Glomerular endothelial cell (primary cell): ENCODE results near the gene ETF1. TPM values are rescaled to one million over a fixed set of nuclear protein-coding genes. Genes with fewer than 3 reads are reported as not detected.

Experiments
- DNase-seq: peaks from one replicate; pipeline ENCODE4 v3.0.0-alpha.2; 2011; ENCODE audit warnings: low read depth, low spot score; ENCODE audit errors: extremely low read depth
- total RNA-seq: library from RNA; depleted of rRNA; stranded (reverse); fragments of >200 nt; gene quantifications from 2 replicates; pipeline ENCODE4 v1.2.3, GENCODE V29; 2015

Gene ETF1
- 77.2 and 81.9 TPM in 2 replicates for total RNA-seq

DNA sequence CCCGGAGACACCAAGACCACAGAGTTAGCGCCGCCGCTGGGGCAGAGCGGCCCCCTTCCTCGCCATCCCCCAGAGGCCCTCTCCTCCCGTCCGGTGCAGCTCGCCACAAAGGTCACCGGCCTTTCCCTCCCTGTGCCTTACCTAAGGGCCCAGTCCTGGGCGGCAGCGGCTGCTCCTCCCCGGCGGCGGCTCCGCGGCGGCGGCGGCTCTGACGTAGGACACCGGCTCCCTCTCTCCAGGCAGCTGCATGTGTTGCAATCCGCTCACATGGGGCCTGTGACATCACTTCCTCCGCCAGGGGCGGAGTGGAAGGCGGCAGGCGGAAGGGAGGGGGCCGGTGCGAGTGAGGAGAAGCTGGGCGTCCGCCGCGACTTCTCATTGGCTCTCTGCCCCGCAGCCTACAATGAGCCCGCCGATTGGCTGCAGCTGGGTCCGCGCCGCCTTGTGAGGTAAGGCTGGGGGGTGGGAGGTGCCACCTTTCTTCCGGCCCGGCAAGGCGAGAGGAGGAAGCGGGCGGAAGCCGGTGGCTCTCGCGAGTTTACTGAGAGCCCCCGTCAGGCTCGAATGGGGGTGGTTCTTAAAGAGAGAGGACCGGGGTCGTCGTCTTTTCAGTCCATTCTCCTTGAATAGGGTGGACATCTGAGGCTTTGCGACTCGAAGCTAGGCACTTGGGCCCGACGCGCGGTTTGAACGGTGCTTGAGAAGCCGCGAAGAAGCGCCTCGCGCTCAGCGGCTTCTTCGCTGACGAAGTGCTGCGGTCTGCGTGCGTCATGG lies at the start of gene ETF1:
Gene ETF1 (minus strand): TSS at position 281 of the 774 bp plus-strand sequence. CDS start 318 bp downstream, outside the sequence.
- peak; percentile 83 for DNase-seq

GRCh38 chr5:138588013-138588788 lies 45.2 kb upstream of the ETF1 start:
- no peak for DNase-seq

- no peak for DNase-seq
Measured at GRCh38 chr5:138585157-138585556, 42.1 kb upstream of the ETF1 start.

GRCh38 chr5:138583984-138584637 lies 41.1 kb upstream of the ETF1 start:
- DNase-seq, result no peak

DNA sequence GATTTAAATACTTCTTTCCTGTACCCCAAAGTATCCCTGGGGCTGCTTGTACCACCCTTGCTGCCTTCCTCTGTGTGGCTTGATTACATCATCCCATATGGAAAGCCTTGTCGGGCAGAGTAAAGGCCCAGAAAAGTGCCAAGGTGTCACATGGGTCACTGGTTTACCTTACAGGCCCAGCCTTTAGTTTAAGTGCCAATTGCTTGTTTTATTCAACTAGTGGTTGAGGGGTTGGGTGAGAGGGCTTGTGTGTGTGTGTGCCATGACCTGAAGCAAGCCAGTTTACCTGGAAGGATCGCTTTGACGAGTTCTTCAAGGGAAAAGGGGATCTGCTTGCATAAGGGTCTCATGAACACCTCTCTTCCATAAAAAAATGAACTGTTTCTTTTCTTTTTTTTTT lies 39.9 kb upstream of the ETF1 start:
- no peak for DNase-seq

GRCh38 chr5:138580777-138581176 lies 37.7 kb upstream of the ETF1 start:
- no peak for DNase-seq

GRCh38 chr5:138580001-138580400 lies 37.0 kb upstream of the ETF1 start:
- no peak for DNase-seq

GRCh38 chr5:138579517-138579863 lies 36.5 kb upstream of the ETF1 start:
- DNase-seq, result no peak

- no peak for DNase-seq
Measured at GRCh38 chr5:138577452-138577851, 34.4 kb upstream of the ETF1 start.

GRCh38 chr5:138575194-138576015 lies 32.4 kb upstream of the ETF1 start, which contains the start of gene HSPA9:
HSPA9 (minus strand) TSS chr5:138575401; CDS start chr5:138575318, 83 bp downstream.
- DNase-seq, result peak; percentile 99

- no peak for DNase-seq
Measured at GRCh38 chr5:138574744-138575193, 31.7 kb upstream of the ETF1 start.

- DNase-seq, result no peak
Measured at GRCh38 chr5:138573949-138574670, 31.1 kb upstream of the ETF1 start.

GRCh38 chr5:138573223-138573622 lies 30.2 kb upstream of the ETF1 start:
- DNase-seq, result no peak

DNA sequence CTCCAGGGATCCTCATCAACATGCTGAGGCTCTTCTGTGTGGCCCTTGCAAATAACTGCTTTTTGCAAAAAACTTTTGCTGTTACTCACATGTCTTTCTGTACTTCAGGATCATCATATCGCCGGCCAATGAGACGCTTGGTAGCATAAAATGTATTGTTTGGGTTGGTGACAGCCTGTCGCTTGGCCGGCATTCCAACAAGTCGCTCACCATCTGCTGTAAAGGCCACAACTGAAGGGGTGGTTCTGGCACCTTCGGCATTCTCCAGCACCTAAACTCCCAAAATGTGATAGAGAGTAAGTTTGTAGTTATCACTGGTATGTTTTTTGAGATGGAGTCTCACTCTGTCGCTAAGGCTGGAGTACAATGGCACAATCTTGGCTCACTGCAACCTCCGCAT lies 27.8 kb upstream of the ETF1 start:
- DNase-seq, result no peak

- DNase-seq, result no peak
Measured at GRCh38 chr5:138569782-138570181, 26.7 kb upstream of the ETF1 start.

GRCh38 chr5:138568061-138568824 lies 25.2 kb upstream of the ETF1 start:
- no peak for DNase-seq

DNA sequence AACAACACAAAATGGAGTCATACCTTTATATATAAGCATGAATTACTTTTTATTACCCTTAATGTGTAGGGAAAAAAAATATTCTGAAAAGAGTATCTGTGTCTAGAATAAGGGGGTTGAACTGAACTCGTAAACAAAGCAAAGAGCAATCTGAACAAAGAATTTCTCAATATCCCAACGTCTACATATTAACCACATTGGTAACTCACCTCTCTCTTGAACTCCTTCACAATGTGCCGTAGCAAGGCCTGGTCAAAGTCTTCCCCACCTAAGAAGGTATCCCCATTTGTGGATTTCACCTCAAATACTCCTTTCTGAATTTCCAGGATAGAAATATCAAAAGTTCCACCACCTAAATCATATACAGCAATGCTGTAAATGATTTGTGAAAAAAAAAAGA lies 23.8 kb upstream of the ETF1 start:
- no peak for DNase-seq

DNA sequence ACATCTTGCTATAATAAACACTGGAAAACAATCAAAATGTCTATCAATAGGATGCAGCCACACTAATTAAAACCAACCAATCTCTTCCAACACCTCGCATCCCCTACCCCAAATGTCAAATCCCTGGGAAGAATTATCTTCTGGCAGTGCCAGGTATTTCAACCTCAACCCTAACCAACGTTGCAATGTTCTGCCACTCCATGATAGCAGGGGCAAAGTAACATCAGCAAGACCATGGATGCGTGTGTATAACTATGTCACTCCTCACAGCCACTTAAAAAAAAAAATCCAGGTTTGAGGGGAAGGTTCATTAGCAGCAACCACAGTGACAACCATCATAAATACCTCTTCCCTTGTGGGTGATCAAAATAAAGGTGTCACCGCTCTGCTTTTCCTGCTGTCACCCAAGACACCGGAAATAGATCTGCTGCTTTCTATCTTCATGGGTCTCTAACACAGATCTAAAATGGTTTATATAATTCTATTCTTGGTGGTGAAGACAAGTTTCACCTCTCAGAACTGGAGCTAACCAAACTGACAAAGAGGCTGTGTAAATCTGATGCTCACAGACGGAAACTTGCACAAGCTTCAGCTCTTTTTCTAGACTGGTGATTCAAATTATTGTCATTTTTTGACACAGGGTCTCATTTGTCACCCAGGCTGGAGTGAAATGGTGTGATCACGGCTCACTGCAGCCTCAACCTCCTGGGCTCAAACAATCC lies 22.2 kb upstream of the ETF1 start:
- no peak for DNase-seq

GRCh38 chr5:138564242-138564641 lies 21.2 kb upstream of the ETF1 start:
- no peak for DNase-seq
